Iris pigment epithelial cell (primary cell): ENCODE measurements around the gene PIWIL1.

Experiments used
- DNase-seq: peaks from one replicate; pipeline ENCODE4 v3.0.0-alpha.2; 2011; ENCODE audit warnings: low read depth

Gene PIWIL1

GRCh38 chr12:130337488-130338303 is at the start of gene PIWIL1:
TSS of gene PIWIL1 (plus strand) at chr12:130337887. CDS start at chr12:130342592, 4,705 bp downstream.
- DNase-seq, result no peak

- DNase-seq, result no peak
These were observed 49.5 kb upstream of the PIWIL1 start for GRCh38 chr12:130288206-130288605.

- DNase-seq, result no peak
These were observed 49.0 kb upstream of the PIWIL1 start for GRCh38 chr12:130288691-130289090.

GRCh38 chr12:130290114-130290513 is 47.6 kb upstream of the PIWIL1 start:
- DNase-seq, result no peak

GRCh38 chr12:130298322-130299021 is 39.2 kb upstream of the PIWIL1 start:
- no peak for DNase-seq

GRCh38 chr12:130299574-130299973 is 38.1 kb upstream of the PIWIL1 start:
- DNase-seq, result no peak

GRCh38 chr12:130300090-130300489 is 37.6 kb upstream of the PIWIL1 start:
- no peak for DNase-seq

- DNase-seq, result no peak
These were observed 36.8 kb upstream of the PIWIL1 start for GRCh38 chr12:130300737-130301535.

GRCh38 chr12:130301559-130301958 is 36.1 kb upstream of the PIWIL1 start:
- DNase-seq, result no peak

- no peak for DNase-seq
These were observed 33.9 kb upstream of the PIWIL1 start for GRCh38 chr12:130303781-130304180.

GRCh38 chr12:130307859-130308258 is 29.8 kb upstream of the PIWIL1 start:
- DNase-seq, result no peak

GRCh38 chr12:130308393-130308792 is 29.3 kb upstream of the PIWIL1 start:
- DNase-seq, result no peak

GRCh38 chr12:130316251-130316650 is 21.4 kb upstream of the PIWIL1 start:
- no peak for DNase-seq

GRCh38 chr12:130320536-130320935 is 17.2 kb upstream of the PIWIL1 start:
- no peak for DNase-seq

- no peak for DNase-seq
These were observed 15.4 kb upstream of the PIWIL1 start for GRCh38 chr12:130322263-130322662.

- DNase-seq, result no peak
These were observed 7.0 kb upstream of the PIWIL1 start for GRCh38 chr12:130330685-130331084.

- DNase-seq, result no peak
These were observed 6.5 kb upstream of the PIWIL1 start for GRCh38 chr12:130331146-130331545.

GRCh38 chr12:130333341-130333740 is 4.3 kb upstream of the PIWIL1 start:
- no peak for DNase-seq

GRCh38 chr12:130334399-130334798 is 3.3 kb upstream of the PIWIL1 start:
- DNase-seq, result no peak

- DNase-seq, result no peak
These were observed 2.8 kb upstream of the PIWIL1 start for GRCh38 chr12:130334937-130335336.

- peak; percentile 59 for DNase-seq
These were observed 1.9 kb upstream of the PIWIL1 start for GRCh38 chr12:130335517-130336392.
